RWPE2 (cell line): Measurements from ENCODE around the gene PLCL2.

ENCODE experiments used
- ATAC-seq: fragments of 200-7000 bp; cut with Tn5 transposase; 3 replicates; pipeline ENCODE4 v1.9.1; 2021; ENCODE audit warnings: low read depth
- DNase-seq: peaks from one replicate; pipeline ENCODE4 v3.0.0-alpha.2; 2020; ENCODE audit warnings: low spot score
- H3K27ac ChIP-seq: fragments of 450-650 bp; 2 replicates; pipeline ENCODE4 v1.5.1; 2017; ENCODE audit warnings: mild to moderate bottlenecking; ENCODE audit not compliant: poor library complexity, severe bottlenecking
- H3K27me3 ChIP-seq: fragments of 250-450 bp; sonication (Bioruptor Pico); 2 replicates; pipeline ENCODE4 v1.5.1; 2021; ENCODE audit warnings: mild to moderate bottlenecking, moderate library complexity; ENCODE audit not compliant: insufficient read depth, poor library complexity, severe bottlenecking
- H3K36me3 ChIP-seq: fragments of 250-450 bp; sonication (Bioruptor Pico); 2 replicates; pipeline ENCODE4 v1.5.1; 2020; ENCODE audit warnings: low read depth, mild to moderate bottlenecking, moderate library complexity
- H3K4me1 ChIP-seq: fragments of 250-450 bp; sonication (Bioruptor Pico); 2 replicates; pipeline ENCODE4 v1.5.1; 2021; ENCODE audit warnings: mild to moderate bottlenecking, moderate library complexity; ENCODE audit not compliant: insufficient read depth, poor library complexity, severe bottlenecking
- H3K4me3 ChIP-seq: fragments of 250-450 bp; sonication (Bioruptor Pico); 2 replicates; pipeline ENCODE4 v1.5.1; 2021; ENCODE audit warnings: mild to moderate bottlenecking, moderate library complexity; ENCODE audit not compliant: severe bottlenecking
- H3K9me3 ChIP-seq: fragments of 250-450 bp; sonication (Bioruptor Pico); 2 replicates; pipeline ENCODE4 v1.5.1; 2021; ENCODE audit warnings: mild to moderate bottlenecking, moderate library complexity; ENCODE audit not compliant: severe bottlenecking
- TF ChIP-seq, protein P1 (sequence below): fragments of 450-650 bp; IDR thresholded peaks from one replicate; pipeline ENCODE4 v1.5.1; 2017; ENCODE audit warnings: mild to moderate bottlenecking, moderate library complexity; ENCODE audit not compliant: poor library complexity, severe bottlenecking

PLCL2 gene

GRCh38 chr3:16937326-16937845 is 52.6 kb downstream of the PLCL2 start:
- H3K27ac ChIP-seq = no peak overlapping the region
- ATAC-seq = no peak
- TF ChIP-seq, protein P1, sequence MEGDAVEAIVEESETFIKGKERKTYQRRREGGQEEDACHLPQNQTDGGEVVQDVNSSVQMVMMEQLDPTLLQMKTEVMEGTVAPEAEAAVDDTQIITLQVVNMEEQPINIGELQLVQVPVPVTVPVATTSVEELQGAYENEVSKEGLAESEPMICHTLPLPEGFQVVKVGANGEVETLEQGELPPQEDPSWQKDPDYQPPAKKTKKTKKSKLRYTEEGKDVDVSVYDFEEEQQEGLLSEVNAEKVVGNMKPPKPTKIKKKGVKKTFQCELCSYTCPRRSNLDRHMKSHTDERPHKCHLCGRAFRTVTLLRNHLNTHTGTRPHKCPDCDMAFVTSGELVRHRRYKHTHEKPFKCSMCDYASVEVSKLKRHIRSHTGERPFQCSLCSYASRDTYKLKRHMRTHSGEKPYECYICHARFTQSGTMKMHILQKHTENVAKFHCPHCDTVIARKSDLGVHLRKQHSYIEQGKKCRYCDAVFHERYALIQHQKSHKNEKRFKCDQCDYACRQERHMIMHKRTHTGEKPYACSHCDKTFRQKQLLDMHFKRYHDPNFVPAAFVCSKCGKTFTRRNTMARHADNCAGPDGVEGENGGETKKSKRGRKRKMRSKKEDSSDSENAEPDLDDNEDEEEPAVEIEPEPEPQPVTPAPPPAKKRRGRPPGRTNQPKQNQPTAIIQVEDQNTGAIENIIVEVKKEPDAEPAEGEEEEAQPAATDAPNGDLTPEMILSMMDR = no peak
- H3K27me3 ChIP-seq = peaks cover 4% of the 10 kb centered on the region
- H3K4me1 ChIP-seq = no peaks in the 10 kb centered on the region
- DNase-seq = no peak
- H3K4me3 ChIP-seq = no peak overlapping the region
- H3K36me3 ChIP-seq = no peaks in the 10 kb centered on the region
- no peaks in the 10 kb centered on the region for H3K9me3 ChIP-seq

GRCh38 chr3:16940769-16941700 is 56.3 kb downstream of the PLCL2 start:
- TF ChIP-seq, protein P1 = no peak
- Histone ChIP-seq H3K4me1 (no peaks in the 10 kb centered on the region), H3K36me3 (no peaks in the 10 kb centered on the region), H3K27me3 (peaks cover 4% of the 10 kb centered on the region), H3K27ac (no peak overlapping the region), H3K9me3 (no peaks in the 10 kb centered on the region), H3K4me3 (no peak overlapping the region)
- DNase-seq (no peak), ATAC-seq (no peak)

GRCh38 chr3:16942955-16943354 is 58.2 kb downstream of the PLCL2 start:
- Histone ChIP-seq H3K4me3 (no peak overlapping the region), H3K36me3 (no peaks in the 10 kb centered on the region), H3K27me3 (no peaks in the 10 kb centered on the region), H3K27ac (no peak overlapping the region), H3K9me3 (no peaks in the 10 kb centered on the region), H3K4me1 (no peaks in the 10 kb centered on the region)
- no peak for DNase-seq
- TF ChIP-seq, protein P1 = no peak
- ATAC-seq = no peak

DNA sequence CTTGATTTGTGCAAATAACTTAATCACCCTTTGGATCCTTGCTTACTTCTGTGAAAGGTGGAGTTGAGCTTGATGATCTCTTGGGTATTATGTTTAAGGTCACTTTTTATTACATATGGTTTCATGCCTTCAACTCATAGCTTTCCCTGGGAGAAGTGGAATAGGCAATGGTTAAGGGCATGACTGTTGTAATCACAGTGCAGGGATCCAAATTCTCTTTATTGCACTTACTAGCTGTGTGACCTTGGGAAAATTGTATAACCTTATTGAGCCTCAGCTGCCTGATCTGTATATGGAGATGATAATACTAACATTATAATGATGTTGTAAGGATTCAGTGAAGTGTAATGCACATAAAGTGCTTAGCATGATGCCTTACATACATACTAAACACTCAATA is 59.1 kb downstream of the PLCL2 start:
- DNase-seq (no peak), ATAC-seq (no peak)
- no peaks in the 10 kb centered on the region for H3K4me1 ChIP-seq
- H3K27me3 ChIP-seq = no peaks in the 10 kb centered on the region
- TF ChIP-seq, protein P1 = no peak
- H3K27ac ChIP-seq = no peak overlapping the region
- no peaks in the 10 kb centered on the region for H3K9me3 ChIP-seq
- no peaks in the 10 kb centered on the region for H3K36me3 ChIP-seq
- no peak overlapping the region for H3K4me3 ChIP-seq

- Histone ChIP-seq H3K4me3 (no peak overlapping the region), H3K27me3 (no peaks in the 10 kb centered on the region), H3K9me3 (no peaks in the 10 kb centered on the region), H3K27ac (no peak overlapping the region), H3K4me1 (no peaks in the 10 kb centered on the region), H3K36me3 (no peaks in the 10 kb centered on the region)
- ATAC-seq (no peak), DNase-seq (no peak)
- TF ChIP-seq, protein P1 = no peak
Observed at GRCh38 chr3:16944356-16944755, 59.6 kb downstream of the PLCL2 start.
